T follicular helper cell (primary cell): ENCODE results near the gene HOXB6.
A peak's percentile ranks its signal among the peaks of the same experiment; 100 is the strongest.

Source experiments
- DNase-seq: peaks from one replicate; pipeline ENCODE4 v3.0.0-alpha.2; 2020; ENCODE audit warnings: low read depth

HOXB6 gene

DNA sequence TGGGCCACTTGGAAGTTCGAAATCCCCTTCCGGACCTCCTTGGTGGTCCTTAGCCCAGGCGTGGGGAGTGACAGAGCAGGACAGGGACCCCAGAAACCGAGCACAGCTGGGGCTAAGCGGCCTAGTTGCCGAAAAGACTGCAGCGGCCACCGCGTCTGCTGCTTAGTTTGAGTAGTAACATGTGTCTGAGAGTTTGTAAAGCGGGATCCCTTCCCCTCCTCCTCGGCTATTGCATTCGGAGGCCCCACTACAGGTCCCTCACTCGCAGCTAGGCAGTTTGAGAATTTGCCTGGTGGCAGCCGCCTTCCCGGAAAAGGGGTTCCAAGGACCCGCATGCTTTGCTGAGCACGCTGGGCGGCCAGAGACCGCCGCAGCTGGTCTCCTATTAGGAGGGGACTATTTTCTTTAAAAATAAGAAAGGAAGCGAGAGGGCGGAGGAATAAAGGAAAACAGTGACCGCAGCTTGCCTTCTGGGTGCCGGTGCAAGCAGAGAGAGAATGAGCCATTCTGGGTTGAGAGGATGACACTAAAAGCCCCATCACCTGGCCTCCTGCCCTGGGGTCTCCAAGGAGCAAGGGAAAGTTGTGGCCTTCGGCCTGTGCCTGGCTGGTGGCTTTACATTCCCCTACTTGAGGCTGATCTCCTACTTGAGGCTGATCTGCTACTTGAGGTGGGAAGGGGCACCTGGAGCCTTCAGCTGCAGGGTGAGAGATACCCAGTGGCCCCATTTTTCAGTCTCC lies 10.1 kb downstream of the HOXB6 start:
- no peak for DNase-seq

DNA sequence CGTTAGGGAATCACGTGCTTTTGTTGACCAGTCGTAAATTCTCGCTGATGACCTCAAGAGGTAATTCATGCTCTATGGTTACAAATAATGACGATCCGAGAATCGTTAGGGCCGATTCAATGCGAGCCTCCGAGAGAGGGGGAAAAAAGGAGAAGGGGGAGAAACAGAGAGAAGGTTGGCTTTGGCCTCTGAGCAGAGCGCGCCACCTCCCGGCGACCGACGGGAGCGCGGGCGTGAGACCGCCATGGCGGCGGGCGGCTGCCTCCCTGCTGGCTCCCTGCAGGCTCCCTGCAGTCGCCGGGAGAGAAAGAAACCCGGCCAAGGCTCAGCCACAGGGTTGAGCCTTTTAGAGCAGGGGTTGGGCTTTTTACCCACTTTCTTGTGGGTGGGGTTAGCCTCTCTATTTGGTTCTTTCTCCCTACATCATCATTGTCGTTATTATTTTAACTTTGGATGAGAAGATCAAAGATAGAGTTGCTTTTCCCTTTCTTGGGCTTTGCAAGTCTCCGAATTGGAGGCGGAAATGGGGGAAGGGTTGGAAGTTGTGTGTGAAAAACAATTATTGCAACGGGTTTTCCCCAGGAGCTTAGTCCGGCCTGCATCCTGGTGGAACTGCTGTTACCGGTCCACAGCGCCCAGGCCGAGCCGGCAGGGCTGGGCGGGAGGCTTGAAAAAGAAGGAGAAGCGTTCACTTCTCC lies 10.8 kb downstream of the HOXB6 start:
- peak; percentile 69 for DNase-seq

DNA sequence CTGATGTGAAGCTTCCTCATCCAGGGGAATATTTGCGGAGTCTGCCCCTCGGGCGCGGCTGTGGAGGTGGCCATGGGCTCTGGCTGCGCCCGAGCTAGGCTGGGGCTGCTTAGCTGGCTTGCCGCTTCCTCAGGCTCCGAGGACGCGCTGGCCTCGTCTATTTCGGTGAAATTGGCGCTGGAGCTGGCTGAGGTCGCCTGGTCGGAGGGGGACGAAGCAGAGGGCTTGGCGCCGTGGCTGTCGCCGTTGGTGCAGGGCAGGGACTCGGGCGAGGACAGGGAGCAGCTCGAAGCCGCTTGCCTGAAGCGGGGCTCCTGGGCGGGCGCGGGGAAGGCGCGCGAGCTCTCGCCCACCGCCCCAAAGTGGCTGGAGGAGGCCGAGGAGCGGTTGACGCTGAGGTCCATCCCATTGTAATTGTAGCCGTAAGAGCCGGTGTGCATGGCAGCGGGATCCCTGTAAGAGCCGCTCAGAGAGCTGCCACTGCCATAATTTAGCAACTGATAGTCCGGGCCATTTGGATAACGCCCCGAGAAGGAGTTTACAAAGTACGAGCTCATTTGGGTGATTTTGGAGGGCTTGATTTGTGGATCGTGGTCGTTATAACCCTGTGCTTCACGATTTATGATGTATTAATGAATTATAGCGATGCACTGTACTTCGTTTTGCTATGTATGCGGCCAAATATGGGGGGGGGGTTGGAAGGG lies 11.5 kb downstream of the HOXB6 start, which contains the start of gene HOXB5:
HOXB5 (minus strand) TSS at position 654 of the 704 bp plus-strand sequence; CDS start at position 557, 97 bp downstream.
- DNase-seq, result no peak

DNA sequence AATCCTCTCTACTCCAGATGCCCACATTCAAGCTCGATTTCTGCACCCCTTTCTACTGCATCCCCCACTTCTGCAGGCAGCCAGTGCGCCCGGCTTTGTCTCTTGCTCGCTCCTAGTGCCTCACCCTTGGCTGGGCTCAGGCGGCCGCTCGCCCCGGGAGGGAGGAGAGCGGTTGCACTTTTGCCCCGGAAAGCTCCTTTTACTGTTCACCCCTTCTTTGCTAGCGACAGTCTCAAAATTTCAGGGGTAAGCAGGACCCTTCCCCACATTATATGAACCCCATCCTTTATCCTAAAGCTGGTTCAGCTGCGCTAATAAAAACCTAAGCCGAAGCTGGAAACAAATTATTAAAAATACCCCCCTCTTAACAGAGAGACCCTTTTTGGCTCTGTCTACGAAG lies 12.2 kb downstream of the HOXB6 start:
- DNase-seq, result no peak

DNA sequence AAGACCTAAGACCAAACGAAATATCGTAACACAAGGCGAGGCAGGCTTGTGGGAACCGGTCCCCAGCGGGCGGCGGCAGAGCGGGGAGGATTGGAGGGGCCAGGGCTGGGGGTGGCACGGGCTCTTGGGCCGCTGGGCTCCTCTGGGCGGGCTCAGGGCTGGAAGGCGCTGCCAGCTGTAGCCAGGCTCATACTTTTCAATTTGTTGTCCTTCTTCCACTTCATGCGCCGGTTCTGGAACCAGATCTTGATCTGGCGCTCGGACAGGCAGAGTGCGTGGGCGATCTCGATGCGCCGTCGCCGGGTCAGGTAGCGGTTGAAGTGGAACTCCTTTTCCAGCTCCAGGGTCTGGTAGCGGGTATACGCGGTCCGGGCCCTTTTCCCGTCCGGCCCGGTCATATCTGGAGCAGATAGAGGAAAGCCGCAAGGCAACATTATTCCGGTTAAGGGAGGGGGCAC lies 12.7 kb downstream of the HOXB6 start:
- DNase-seq, result no peak

DNA sequence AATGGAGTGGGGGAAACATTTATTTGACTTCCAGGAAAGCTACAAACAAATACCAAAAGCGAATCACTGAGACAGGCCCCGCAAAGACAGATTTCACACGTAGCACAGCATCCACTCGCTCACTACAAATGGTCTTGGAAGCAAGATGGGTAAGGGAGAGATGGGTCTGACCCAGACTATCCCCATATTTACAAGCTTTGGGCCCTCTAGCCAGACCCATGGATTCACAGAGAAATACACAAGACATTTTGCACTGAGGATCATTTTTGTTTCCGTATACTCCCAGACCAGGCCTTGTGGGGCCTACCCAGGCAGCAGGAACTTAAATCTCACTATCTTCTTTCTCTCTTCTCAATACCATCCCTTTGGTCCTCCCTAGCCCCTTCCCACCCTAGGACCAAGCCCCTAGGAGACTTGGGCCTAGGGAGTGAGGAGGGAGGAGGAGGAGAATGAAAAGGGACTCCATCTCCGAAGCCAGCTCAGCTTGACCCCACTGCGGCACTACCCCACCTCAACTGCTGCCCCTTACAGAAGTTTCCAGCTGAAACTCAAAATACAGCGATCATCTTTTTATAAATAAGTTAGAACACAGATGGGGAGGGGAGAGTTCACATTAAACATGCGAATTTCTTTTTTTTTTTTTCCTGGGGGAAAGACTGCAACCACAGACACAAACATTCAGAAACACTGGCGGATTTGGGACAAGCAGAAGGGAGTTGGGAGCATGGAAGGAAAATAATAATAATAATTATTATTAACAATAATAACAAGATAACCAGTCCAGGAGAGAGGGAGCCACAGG lies 13.3 kb downstream of the HOXB6 start:
- no peak for DNase-seq

DNA sequence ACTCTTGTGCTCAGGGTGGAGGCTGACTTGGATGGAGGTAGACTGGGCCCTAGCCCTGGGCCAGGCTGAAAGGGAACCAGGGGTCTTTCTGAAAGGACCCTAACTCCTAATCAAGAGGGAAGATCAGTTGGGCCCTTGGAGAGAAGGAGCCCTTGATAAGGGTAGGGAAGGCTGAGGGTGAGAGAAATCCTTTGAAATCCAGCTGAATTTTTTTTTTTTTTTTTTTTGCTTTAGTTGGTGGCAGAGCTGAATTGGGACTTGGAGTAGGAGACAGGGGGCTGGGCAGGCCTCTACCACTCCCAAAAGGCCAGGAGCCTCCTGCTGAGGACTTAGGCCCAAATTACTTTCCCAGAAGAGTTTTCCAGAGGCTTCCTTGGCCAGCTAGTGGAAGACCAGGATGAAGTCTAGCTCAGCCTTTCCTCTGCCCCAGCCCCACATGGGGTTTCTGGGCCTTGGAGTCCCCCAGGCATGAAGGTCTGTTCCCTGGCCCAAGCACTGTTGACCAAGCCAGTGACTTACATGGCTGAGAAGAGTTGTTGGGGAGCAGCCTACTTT lies 14.1 kb downstream of the HOXB6 start:
- no peak for DNase-seq

DNA sequence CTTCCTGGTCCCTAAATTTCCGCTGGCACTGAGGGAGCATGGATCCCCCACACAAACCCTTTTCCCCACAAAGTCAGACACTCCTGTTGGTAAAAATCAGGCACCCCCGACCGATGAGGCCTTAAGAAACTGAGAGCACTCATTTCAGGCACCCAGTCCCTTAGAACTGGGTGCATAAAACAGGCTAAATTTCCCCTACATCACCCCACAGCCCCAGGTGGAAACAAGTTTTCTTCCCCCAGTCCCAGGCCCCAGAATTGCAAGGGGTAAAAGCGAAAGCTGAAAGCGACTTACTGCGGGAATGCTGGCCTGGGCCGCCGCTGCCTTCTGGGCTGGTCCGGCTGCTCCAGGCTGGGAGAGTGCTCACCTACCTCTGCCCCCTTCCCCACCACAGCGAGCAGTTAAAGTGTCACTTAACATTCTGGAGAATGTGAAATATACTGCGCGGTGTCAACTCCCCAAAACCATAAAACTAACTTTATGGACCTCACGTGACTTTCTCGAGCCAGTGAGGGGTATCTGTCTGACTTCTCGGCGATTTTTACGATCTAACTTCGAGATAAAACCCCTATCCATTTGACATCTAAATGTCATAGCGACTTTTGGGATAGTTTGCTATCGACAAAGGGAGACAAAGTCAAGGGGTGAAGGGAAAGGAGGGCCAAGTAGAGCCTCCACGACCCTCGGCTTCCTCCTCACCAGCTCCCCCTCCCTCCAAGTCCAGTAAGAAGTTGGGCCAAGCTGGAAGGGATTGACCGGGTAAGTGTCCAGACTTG lies 14.8 kb downstream of the HOXB6 start, which contains the start of gene HOXB3:
HOXB3 (minus strand) TSS at position 411 of the 776 bp plus-strand sequence. CDS start 37,767 bp downstream, outside the sequence.
- no peak for DNase-seq

DNA sequence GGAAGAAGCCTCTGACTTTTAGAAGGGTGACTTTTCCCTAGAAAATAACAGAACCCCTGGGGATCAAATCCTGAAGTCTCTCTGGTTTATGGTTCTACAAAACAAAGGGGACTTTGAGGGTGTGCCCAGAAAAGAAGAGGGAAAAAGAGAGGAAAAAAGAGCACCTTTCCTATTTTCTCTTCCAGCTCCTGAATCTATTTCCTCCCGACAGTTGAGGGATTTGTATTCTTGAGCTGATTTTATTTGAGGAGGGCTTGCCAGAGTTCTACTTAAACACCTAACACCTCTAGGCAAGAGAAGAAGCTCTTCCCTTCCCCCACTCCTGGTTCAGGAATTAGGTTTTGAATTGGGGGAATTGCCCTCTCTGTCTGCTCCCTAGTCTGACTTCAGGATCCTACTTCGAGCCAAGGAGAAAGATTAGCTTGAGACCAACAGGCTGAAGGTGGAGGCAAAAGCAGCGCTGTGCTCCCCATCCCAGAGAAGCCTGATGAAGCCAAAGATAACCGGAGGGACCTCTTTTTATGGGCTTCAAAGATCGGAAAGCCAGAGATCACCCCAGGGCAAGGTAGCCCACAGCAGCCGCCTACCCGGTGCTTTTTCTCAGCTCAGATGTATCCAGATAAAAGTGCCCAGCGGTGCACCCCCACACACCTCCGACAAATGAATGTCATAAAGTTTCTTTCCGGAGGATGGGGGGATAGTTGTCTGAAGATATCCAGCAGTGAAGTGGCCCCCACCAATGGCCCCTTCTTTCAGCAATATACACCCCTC lies 15.5 kb downstream of the HOXB6 start:
- no peak for DNase-seq

DNA sequence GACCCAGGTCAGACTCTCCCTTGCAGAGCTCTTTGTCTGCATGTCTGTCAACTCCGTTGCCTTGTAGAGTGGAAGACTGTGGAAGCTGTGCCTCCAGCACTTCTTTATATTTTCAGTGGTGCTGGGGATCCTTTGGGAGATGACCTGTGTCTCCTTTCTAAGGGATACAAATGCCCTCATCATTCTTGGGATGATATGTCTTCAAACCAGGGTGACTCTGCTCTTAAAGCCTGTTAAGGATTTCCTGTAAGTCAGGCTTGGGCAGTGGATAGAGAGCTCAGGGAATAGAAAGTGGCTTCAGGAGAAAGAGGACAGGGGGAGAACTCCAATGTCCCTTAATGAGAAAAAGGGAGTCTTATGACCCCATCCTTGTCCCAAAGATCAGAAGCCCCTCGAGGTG lies 16.3 kb downstream of the HOXB6 start:
- no peak for DNase-seq

DNA sequence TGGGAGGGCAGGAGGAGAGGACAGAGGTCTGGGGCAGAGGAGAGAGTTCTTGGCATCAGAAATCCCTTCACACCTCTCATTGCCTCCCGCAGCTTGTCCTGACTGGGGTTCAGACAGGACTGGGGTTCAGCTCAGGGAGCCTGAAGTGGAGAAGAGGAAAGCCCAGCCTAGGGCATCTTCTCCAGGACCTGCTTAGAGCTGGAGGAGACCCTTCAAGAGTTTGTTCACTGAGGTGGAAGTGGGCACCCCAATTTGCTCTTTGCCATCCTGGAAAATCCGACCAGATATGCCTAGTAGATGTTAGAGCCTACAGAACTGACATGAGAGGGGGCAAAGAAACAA lies 16.7 kb downstream of the HOXB6 start:
- DNase-seq, result no peak

DNA sequence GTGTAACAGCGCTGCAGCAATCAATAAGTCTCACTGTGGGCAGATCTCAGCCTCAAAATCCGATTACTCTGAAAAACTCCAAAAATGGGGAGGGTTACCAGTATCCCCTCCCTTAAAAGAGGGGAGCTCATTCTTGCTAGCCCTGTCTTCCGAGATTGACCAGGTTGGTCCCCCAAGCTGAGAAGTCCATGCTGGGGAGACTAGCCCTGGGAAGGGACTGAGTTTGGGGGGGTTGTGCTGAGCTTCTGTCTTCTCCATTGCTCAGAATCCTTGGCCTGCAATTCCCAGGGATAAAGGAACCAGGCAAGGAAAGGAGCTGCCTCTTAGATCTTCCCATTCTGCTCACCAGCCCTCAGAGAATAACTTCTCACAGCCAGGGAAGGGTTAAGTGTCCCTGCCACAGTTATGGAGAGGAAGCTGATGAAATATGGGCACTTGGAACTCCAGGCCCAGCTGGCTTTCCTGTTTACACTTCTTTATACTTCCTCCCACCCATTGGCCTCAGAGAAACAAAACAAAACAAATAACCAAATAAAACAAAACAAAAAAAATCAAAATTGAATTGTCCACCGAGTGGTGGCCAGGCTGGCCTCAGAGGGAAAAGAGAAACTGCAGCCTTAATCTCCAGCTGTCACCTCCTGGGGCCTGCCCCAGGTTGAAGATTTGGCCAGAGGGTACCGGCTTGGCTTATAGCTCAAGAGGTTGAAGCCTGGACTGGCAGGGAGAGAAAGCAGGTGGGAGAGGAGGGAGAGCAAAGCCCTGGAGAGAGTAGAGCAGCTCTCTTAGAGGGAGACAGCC lies 17.3 kb downstream of the HOXB6 start:
- no peak for DNase-seq

DNA sequence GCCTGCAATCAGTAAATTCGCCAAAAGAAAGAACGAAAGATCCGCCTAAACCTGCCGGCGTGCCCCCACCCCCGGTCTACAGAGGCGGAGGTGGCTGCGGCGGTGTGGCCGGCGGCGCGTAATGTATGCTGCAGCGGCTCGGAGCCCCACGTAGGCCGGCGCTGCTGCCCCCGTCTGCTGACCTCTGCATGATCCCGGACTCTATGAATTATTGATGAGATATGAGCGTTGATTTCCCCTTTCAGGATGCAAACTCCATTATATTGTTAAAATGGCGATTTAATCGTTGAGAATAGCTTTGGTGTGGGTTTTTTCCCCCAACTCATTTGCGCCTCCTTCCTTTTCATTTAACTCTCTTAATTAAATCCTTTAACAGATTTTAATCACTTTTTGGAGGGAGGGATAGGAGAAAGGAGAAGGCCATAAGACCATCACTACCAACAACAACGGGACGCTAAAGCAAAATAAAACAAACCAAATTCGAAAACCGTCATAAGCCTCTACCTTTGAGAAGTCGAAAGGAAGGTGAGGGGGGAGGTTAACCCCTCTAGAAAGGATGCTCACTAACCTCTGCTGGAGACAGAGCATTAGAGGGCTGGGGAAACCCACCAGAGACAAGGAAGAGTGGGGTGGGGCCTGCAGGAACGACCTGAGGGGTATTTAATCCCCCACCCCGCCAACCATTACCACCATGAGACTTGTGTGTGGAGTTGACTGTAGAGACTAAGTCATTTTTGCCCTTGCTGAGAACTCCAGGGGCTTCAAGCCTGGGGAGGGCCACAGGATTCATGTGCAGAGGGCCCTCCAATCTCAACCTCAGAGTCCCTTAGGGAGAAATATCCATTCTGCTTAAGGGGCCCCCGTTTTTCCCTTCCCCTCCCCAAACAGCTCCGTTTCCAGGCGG lies 18.2 kb downstream of the HOXB6 start:
- DNase-seq, result no peak

DNA sequence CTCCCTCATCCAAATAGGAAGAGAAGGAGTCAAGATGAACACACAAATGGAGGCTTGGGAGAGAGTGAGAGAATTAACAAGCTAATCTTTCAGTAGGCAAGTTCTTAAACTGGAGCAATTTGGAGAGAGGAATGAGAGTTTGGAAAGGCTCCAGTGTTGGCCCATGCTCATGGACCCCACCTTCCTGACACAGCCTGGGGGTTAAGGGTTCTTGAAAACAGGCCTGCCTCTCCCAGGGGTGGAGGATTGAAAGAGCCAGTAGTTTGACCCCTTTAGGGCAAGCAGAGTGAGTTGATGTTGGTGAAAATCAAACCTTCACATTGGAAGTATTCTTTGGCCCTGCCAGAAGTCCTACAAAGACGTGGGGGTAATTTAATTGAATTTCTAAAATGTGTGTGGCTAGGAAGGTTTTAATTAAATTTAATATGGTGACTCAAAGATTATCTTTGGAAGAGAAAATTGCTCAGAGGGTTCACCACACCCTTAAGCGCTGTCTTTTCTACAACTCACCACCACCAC lies 20.5 kb downstream of the HOXB6 start:
- no peak for DNase-seq

DNA sequence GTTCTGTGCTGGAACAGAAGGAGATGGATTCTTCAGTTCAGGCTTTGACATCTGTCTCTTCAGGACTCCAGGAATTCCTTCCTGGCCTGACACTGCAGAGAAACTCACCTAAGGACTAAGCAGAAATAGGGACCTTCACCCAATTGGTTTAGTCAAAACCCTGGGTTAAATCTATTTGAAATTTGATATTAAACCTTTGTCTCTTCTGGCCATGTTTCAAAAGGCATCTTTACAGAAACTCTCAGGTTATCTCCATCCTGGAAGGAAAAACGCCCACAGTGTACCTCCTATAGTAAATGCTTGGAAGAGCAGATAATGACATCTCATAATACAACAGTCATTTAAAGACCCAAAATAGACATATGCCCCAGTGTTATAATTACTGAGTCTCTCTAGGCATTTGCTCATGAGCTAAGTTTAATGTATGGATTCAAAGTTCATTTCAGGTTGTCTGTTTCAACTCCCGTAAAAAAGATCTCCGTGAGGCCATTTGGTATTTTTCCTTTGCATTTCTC lies 21.0 kb downstream of the HOXB6 start:
- DNase-seq, result no peak

DNA sequence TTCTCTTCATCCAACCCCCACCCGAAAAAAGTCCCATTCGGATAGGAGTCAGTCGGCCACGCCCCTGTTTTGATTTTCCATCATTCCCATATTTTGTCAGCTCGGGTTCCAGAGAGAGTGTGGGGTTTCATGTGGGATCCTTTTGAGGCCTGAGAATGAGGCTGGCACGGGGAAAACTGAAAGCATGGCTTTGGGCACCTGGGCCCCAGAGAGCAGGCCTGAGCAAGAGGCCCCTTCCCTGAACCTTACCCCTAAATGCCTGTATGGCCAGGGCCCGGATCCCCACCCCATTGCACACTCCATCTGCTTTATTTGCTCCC lies 22.1 kb downstream of the HOXB6 start:
- no peak for DNase-seq

DNA sequence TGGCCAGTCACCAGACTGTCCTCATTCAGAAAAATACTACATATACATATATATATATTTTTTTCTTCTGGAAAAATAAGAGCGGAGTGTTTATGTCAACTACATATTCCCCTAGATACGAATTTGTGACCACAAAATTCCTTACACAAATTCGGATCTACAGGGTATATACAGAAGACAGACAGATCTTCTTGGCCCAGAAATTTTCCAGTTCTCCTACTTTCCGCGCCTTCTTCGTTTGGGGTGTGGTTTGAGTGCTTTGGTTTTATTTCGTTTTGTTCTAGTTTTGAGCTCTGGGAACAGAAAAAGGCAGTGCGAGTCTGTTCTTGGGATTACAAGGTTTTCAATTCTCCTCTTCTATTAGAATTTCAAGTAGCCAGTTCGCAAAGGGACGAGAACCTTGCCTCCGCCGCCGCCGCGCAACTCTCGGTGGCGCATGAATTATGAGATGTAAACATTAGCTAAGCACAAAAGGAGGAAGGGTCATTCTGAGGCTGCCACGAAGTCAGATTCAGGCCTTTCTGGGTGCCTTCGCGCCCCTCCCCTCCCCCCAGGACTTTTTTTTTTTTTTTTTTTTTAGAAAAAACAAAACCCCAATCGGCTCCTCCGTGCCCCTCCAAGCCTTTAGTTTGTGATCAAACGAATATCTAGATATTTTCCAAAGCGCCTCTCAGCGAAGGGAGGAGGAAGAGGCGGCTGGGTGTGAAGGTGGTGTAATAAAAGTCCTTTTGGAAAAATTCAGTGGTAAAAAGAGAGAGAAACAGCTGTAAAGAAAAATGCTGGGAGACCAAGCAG lies 24.8 kb downstream of the HOXB6 start:
- DNase-seq, result no peak
